ENCODE data around the gene FOXN1.

- TF ChIP-seq RCOR1 (IDR thresholded peaks at IDR 0.05; ENCODE audit: low read depth, low read length) = no peak
- no peak for TF ChIP-seq HOXA7 (CRISPR knock-in tag; IDR thresholded peaks at IDR 0.05)
Observed at GRCh38 chr17:28554565-28554964, 48.4 kb downstream of the FOXN1 start.

Data from A549 (cell line).